ENCODE results near the gene MAPK12. TPM values are rescaled to one million over a fixed set of nuclear protein-coding genes. Genes with fewer than 3 reads are reported as not detected.

MAPK12 gene
- total RNA-seq, 1 experiment from 2014 or later = 24.9 TPM

- H3K27me3 Mint-ChIP-seq (ENCODE audit: insufficient read depth, unreplicated experiment) = no peaks in the 10 kb centered on the region
- POLR2A ChIA-PET = interaction anchor here (2.3 kb wide), 1 partner anchor 13 kb away, joined by 11 read pairs; the partner anchor contains the start of gene HDAC10
Measured at GRCh38 chr22:50264104-50264745, 2.7 kb upstream of the MAPK12 start.

GRCh38 chr22:50262973-50263617 lies 1.6 kb upstream of the MAPK12 start:
- intact Hi-C loops (cut with micrococcal nuclease) = no loop called here
- ChIA-PET CTCF (interaction anchor here (0.6 to 1.6 kb wide), 5 partner anchors 9 to 35 kb away, joined by 3 to 9 read pairs (median 4); no protein-coding TSS in a partner anchor), POLR2A (interaction anchor here (0.9 to 2.3 kb wide), 5 partner anchors 12 to 43 kb away, joined by 3 to 11 read pairs (median 4); partner anchors contain the start of genes HDAC10 and PLXNB2)
- no TSS peak for BruUV-seq (replicated peaks)
- no peak for TF ChIP-seq CTCF (IDR thresholded peaks at IDR 0.05; ENCODE audit: unreplicated experiment)
- Mint-ChIP-seq H3K4me3 (ENCODE audit: unreplicated experiment) (no peak overlapping the region), H3K9me3 (ENCODE audit: unreplicated experiment) (no peaks in the 10 kb centered on the region), H3K4me1 (ENCODE audit: insufficient read depth, unreplicated experiment) (peaks cover 5% of the 10 kb centered on the region), H3K27me3 (ENCODE audit: insufficient read depth, unreplicated experiment) (no peaks in the 10 kb centered on the region), H3K27ac (ENCODE audit: low read depth, unreplicated experiment) (no peak overlapping the region), H3K36me3 (ENCODE audit: insufficient read depth, unreplicated experiment) (no peaks in the 10 kb centered on the region)
- DNase-seq (ENCODE audit: unreplicated experiment) = no peak

More at GRCh38 chr22:50264104-50264745, 2.7 kb upstream of the MAPK12 start:
- H3K36me3 Mint-ChIP-seq (ENCODE audit: insufficient read depth, unreplicated experiment) = no peaks in the 10 kb centered on the region
- intact Hi-C loops (cut with micrococcal nuclease) = no loop called here
- H3K9me3 Mint-ChIP-seq (ENCODE audit: unreplicated experiment) = no peaks in the 10 kb centered on the region
- H3K4me1 Mint-ChIP-seq (ENCODE audit: insufficient read depth, unreplicated experiment) = peaks cover 11% of the 10 kb centered on the region
- H3K4me3 Mint-ChIP-seq (ENCODE audit: unreplicated experiment) = no peak overlapping the region
- CTCF ChIA-PET = interaction anchor here (0.9 to 1.3 kb wide), 4 partner anchors 8 to 78 kb away, joined by 4 to 5 read pairs (median 4); no protein-coding TSS in a partner anchor
- no peak for TF ChIP-seq CTCF (IDR thresholded peaks at IDR 0.05; ENCODE audit: unreplicated experiment)
- H3K27ac Mint-ChIP-seq (ENCODE audit: low read depth, unreplicated experiment) = no peak overlapping the region
- DNase-seq (ENCODE audit: unreplicated experiment) = no peak
- no TSS peak for BruUV-seq (replicated peaks)

GRCh38 chr22:50262460-50262911 lies 1.0 kb upstream of the MAPK12 start:
- TF ChIP-seq CTCF (IDR thresholded peaks at IDR 0.05; ENCODE audit: unreplicated experiment) = no peak
- Mint-ChIP-seq H3K9me3 (ENCODE audit: unreplicated experiment) (no peaks in the 10 kb centered on the region), H3K4me1 (ENCODE audit: insufficient read depth, unreplicated experiment) (peaks cover 5% of the 10 kb centered on the region), H3K27ac (ENCODE audit: low read depth, unreplicated experiment) (no peak overlapping the region), H3K36me3 (ENCODE audit: insufficient read depth, unreplicated experiment) (no peaks in the 10 kb centered on the region), H3K4me3 (ENCODE audit: unreplicated experiment) (peak overlapping the region; percentile 66), H3K27me3 (ENCODE audit: insufficient read depth, unreplicated experiment) (no peaks in the 10 kb centered on the region)
- intact Hi-C loops (cut with micrococcal nuclease) = no loop called here
- ChIA-PET POLR2A (interaction anchor here (0.9 to 2.3 kb wide), 5 partner anchors 11 to 44 kb away, joined by 3 to 11 read pairs (median 4); partner anchors contain the start of genes HDAC10 and PLXNB2), CTCF (interaction anchor here (0.6 to 1.6 kb wide), 3 partner anchors 10 to 35 kb away, joined by 3 to 9 read pairs (median 4); no protein-coding TSS in a partner anchor)
- DNase-seq (ENCODE audit: unreplicated experiment) = peak; percentile 62
- no TSS peak for BruUV-seq (replicated peaks)
